NCI-H2171 treated with DMSO at 0.1 percent for 48 hours (cell line): ENCODE results near the gene MEX3C.

Source experiments
- DNase-seq: peaks from one replicate; lab custom pipeline; 2025; lab: John Stamatoyannopoulos, UW

The MEX3C gene

GRCh38 chr18:51153659-51154371 is 43.7 kb downstream of the MEX3C start:
- DNase-seq = no peak

GRCh38 chr18:51151568-51152511 is 45.6 kb downstream of the MEX3C start:
- no peak for DNase-seq

GRCh38 chr18:51151185-51151567 is 46.3 kb downstream of the MEX3C start:
- DNase-seq = no peak

GRCh38 chr18:51150113-51150700 is 47.3 kb downstream of the MEX3C start:
- no peak for DNase-seq

GRCh38 chr18:51149670-51150069 is 47.8 kb downstream of the MEX3C start:
- DNase-seq = no peak

GRCh38 chr18:51146909-51147308 is 50.6 kb downstream of the MEX3C start:
- no peak for DNase-seq

- DNase-seq = no peak
Measured at GRCh38 chr18:51138936-51139335, 58.5 kb downstream of the MEX3C start.

GRCh38 chr18:51137891-51138290 is 59.6 kb downstream of the MEX3C start:
- DNase-seq = no peak

GRCh38 chr18:51137026-51137729 is 60.3 kb downstream of the MEX3C start:
- no peak for DNase-seq

- DNase-seq = no peak
Measured at GRCh38 chr18:51135795-51136194, 61.7 kb downstream of the MEX3C start.

GRCh38 chr18:51135364-51135763 is 62.1 kb downstream of the MEX3C start:
- no peak for DNase-seq

GRCh38 chr18:51134721-51135120 is 62.8 kb downstream of the MEX3C start:
- no peak for DNase-seq

GRCh38 chr18:51133580-51134160 is 63.8 kb downstream of the MEX3C start:
- no peak for DNase-seq

- DNase-seq = no peak
Measured at GRCh38 chr18:51132256-51132935, 65.1 kb downstream of the MEX3C start.

GRCh38 chr18:51128533-51128932 is 68.9 kb downstream of the MEX3C start:
- no peak for DNase-seq

GRCh38 chr18:51127664-51128063 is 69.8 kb downstream of the MEX3C start:
- DNase-seq = no peak

- DNase-seq = no peak
Measured at GRCh38 chr18:51125976-51126375, 71.5 kb downstream of the MEX3C start.
